HG03469 (cell line): ENCODE results near the gene VIPR1.

Experiments used
- ATAC-seq: cut with Tn5 transposase; IDR thresholded peaks from one replicate; pipeline ENCODE4 v1.9.1; 2021; ENCODE audit warnings: mild to moderate bottlenecking, moderate library complexity, moderate number of reproducible peaks; ENCODE audit not compliant: unreplicated experiment

VIPR1 gene

GRCh38 chr3:42509111-42509510 is 6.7 kb downstream of the VIPR1 start:
- no peak for ATAC-seq

GRCh38 chr3:42510325-42510724 is 7.9 kb downstream of the VIPR1 start:
- no peak for ATAC-seq

GRCh38 chr3:42511201-42511600 is 8.8 kb downstream of the VIPR1 start:
- no peak for ATAC-seq

- no peak for ATAC-seq
Observed at GRCh38 chr3:42511736-42512135, 9.3 kb downstream of the VIPR1 start.

GRCh38 chr3:42513121-42513520 is 10.7 kb downstream of the VIPR1 start:
- ATAC-seq, result no peak

DNA sequence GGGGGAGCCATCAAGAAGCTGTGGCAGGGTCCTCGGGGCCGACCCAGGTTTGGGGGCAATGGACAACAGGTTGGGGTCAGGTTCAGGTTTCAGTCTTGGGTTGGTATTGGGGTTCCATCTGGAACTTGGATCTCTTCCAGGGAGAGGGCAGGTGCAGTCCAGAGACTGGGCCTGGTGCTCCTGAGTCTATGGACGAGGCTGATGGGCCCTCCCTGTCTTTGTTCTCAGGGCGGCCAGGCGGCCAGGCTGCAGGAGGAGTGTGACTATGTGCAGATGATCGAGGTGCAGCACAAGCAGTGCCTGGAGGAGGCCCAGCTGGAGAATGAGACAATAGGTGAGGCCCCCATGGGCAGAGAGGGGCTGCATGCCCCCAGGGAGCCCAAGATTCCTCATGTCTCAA is 11.1 kb downstream of the VIPR1 start:
- no peak for ATAC-seq

DNA sequence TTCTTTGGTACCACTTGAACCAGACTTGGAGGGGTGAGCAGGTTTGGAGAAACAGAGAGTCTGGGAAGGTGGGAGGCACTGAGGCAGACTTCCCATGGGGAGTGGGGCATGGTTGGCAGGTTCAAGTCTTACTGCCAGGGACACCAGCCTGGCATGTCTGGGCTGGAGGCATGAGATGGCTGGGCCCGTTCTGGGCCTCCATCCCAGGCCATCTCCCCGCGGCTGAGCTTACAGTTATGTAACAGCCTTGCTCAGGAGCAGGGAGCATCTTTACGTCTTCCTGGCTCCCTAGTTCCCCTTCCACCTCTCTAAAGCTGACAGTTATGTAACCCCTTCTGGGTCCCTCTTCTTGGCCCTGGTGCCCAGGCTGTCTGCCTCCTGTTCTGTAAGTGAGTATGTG is 12.4 kb downstream of the VIPR1 start:
- no peak for ATAC-seq

GRCh38 chr3:42515391-42515916 is 13.0 kb downstream of the VIPR1 start:
- ATAC-seq, result no peak

DNA sequence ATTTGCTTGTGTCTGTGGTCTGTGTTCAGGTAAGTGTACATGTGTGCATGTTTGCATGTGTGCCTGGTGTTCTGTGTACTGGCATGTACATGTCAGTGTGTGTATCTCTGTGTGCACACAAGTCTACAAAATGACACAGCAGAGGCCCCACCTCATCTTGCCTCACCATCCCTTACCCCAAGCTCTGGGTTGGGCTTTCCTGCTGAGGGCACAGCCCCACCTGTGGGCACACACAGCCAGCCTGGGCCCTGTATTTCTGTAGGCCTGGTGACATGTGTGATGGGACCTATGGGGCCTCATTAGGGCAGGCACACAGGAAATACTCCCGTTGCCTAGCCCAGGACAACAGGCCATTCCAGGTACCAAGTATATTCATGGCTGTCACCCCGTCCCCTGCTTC is 13.5 kb downstream of the VIPR1 start:
- ATAC-seq, result no peak

- ATAC-seq, result no peak
Observed at GRCh38 chr3:42516443-42516842, 14.0 kb downstream of the VIPR1 start.

DNA sequence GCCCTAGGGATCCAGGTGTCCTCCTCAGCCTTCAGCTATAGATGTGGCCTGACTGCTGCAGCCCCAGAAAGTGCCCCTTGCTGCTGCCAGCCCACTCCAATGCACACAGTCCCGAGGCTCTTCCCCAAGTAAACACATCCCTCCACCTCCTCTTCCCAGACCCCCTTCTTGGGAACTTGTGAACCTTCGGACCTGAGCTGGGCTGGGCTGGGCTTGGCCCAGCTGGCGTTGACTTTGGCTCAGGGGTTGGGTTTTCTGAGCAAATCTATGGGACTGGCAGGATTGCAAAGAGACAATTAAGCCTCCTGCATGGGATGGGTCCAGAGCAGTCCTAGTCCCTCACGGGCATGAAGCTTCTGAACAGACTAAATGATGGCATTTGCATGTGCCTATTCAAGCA is 14.7 kb downstream of the VIPR1 start:
- no peak for ATAC-seq

GRCh38 chr3:42518800-42519567 is 16.5 kb downstream of the VIPR1 start:
- no peak for ATAC-seq

GRCh38 chr3:42519568-42519962 is 17.1 kb downstream of the VIPR1 start:
- ATAC-seq, result no peak

DNA sequence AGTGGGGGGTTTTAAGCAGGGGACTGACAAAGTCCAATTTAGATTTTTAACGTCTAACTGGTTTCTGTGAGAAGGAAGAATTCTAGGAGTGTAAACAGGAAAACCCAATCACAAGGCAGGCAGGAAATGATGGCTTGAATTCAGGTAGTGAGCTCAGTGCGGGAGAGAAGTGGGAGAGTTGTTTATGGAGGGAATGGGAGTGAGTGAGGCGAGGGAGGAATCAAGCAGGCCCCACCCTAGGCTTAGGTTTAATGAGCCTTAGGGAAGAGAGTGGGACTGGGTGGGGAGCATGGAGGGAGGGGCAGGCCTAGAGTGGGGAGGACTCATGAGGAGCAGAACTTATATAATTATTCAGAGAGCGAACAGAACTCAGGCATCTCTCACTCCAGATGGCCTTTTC is 17.9 kb downstream of the VIPR1 start:
- ATAC-seq, result no peak

- ATAC-seq, result no peak
Observed at GRCh38 chr3:42520906-42521305, 18.5 kb downstream of the VIPR1 start.

DNA sequence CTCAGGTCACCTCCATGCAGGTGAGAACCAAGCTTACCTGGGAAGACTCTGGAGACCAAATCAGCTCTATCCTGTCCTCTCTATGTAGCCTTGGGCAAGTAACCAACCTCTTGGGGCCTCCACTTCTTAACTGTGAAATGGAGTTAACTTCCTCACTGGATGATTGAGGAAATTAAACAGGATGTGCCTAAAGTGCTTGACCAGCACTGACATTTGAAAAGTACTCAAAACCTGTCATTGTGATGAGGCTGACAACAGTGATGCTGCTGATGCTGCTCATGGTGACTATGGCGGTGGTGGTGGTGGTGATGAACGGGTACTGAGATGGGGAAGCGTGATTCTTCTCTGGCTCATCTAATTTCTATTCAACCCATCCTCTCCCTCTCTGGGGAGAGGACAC is 22.3 kb downstream of the VIPR1 start:
- ATAC-seq, result no peak

GRCh38 chr3:42525212-42525611 is 22.8 kb downstream of the VIPR1 start:
- ATAC-seq, result no peak

DNA sequence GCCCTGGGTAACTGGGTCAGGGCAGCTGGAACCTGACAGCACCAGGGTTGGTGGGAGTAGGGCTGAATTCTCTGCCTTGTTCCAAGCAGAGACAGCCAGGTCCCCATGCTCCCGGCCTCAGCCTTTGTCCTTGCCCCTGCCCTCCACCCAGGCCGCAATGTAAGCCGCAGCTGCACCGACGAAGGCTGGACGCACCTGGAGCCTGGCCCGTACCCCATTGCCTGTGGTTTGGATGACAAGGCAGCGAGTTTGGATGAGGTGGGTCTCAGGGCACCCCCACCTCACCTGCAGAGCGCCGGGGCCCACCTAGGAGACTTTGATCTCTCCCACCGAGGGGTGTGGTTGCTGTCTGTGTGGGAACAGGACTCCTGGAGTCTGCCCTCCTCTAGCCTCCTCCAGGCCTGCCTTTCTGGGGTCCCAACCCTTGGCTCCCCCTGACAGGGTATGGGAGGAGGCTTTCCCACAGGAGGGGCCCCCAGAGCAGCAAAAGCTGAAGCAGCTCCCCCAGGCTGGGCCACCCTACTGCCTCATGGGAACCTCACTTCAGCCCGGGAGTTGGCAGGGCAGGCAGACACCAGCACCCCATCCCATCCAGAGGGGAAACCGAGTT is 23.4 kb downstream of the VIPR1 start:
- ATAC-seq, result no peak

DNA sequence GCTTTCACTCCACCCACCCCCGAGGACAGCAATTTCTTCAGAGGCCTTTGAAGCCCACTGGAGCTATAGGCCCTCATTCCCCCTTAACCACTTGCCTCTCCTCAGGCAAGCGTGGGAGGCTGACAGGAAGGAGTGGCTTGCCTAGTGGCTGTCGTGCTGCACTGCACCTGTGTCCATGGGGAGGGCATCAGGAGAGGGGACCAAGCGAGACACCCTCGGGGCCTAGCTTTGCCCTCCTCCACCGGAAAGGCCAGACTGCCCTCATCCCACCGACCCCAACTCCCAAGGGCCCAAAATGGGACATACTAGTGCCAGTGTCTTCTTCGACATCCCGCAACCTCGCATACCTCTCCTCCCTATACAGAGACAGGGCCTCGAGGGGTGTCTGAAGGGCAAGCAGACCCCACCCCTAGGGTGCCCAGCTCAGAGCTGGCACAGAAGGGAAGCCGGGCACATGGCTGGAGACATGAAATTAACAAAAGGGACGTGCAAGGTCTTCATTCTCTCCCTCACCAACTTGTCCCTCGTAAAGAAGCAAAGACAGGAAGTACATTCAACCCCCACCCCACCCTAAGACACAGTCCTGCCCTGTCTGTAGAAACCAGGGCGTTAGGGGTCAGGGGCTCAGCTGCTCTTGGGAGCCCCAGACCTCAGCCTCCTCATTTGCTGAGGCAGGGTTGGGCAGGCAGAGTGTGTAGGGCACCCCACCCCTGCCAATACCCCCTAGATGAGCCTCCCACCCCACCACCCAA is 24.3 kb downstream of the VIPR1 start:
- ATAC-seq, result no peak

GRCh38 chr3:42527368-42527917 is 25.0 kb downstream of the VIPR1 start:
- ATAC-seq, result no peak

- ATAC-seq, result no peak
Observed at GRCh38 chr3:42529468-42529867, 27.0 kb downstream of the VIPR1 start.
